GM12872 (cell line): Measurements from ENCODE around the gene SPPL2A.

Experiments
- TF ChIP-seq, protein P1 (sequence below): IDR thresholded peaks from 3 replicates; pipeline ENCODE4 v1.5.1; 2011; ENCODE audit warnings: low read depth, mild to moderate bottlenecking, low read length, moderate library complexity; ENCODE audit not compliant: insufficient read depth

The SPPL2A gene

DNA sequence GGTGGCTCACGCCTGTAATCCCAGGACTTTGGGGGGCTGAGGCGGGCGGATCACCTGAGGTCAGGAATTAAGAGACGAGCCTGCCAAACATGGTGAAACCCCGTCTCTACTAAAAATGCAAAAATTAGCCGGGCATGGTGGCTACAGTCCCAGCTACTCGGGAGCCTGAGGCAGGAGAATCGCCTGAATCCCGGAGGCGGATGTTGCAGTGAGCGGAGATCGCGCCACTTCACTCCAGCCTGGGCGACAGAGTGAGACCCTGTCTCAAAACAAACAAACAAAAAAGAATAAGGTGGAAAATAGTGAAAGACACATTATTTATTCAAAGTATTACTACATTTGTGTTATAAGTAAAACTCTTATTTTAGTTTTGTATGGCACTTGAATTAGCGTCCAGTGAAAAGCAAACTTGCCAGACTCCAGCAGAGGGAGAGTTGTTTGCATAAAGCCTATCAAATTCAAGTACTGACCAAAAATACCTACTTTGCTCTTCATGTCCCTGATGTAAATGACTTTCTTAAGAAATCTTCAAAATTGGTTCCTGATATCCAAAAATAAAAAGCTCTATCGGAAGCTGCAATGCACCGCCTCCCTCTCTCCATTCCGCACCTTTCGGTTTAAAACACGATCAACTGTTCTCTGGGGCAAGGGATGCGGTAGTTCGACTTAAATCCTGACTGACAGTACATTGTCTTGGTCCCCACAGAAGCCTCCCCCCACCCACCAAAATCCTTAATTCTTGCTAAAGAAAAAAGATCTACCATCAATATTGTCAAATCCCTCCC lies 80.1 kb downstream of the SPPL2A start:
- TF ChIP-seq, protein P1, sequence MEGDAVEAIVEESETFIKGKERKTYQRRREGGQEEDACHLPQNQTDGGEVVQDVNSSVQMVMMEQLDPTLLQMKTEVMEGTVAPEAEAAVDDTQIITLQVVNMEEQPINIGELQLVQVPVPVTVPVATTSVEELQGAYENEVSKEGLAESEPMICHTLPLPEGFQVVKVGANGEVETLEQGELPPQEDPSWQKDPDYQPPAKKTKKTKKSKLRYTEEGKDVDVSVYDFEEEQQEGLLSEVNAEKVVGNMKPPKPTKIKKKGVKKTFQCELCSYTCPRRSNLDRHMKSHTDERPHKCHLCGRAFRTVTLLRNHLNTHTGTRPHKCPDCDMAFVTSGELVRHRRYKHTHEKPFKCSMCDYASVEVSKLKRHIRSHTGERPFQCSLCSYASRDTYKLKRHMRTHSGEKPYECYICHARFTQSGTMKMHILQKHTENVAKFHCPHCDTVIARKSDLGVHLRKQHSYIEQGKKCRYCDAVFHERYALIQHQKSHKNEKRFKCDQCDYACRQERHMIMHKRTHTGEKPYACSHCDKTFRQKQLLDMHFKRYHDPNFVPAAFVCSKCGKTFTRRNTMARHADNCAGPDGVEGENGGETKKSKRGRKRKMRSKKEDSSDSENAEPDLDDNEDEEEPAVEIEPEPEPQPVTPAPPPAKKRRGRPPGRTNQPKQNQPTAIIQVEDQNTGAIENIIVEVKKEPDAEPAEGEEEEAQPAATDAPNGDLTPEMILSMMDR: no peak

DNA sequence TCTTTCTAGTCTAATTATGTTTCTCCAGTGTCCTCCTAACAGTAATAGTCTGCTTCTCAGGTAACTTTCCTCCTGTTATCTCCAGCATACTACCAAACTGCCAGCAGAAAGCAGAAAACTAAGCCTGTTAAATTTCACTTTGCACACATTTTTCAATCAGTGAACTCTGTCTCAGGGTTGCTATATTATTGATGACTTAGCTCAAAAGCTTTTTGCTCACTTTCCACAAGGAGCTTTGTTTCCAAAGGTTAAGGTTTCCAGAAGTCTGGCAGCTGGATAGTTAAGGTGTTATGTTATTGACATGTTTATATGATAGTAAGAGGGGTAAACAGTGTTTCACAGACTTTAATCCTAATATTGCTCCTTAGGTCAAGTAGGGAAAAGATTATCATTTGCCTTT lies 84.0 kb downstream of the SPPL2A start:
- TF ChIP-seq, protein P1: no peak

DNA sequence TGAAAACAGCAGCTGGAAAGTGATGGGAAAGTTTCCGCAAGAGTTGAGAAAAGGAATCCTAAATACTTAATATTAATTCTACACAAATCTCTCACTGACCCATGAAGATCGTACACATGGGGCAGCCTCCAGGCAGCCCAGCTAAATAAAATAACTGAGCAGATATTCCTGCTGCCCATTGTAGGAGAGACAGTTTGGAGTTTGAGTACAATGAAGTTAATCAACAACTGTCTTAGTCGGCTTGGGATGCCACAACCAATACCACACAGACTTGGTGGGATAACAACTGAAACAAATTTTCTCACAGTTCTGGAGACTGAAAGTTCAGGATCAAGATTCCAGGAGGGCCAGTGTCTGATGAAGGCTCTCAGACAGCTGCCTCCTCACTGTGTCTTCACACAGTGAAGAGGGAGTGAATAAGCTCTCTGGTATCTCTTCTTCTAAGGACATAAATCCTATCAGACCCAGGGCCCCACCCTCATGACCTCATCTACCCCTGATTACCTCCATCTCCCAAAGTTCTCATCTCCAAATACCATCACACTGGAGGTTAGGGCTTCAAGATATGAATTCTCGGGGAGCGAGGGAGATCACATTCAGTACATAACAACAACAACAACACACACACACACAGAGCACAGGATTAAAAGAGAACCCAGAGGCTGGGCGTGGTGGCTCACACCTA lies 88.6 kb downstream of the SPPL2A start:
- TF ChIP-seq, protein P1: no peak

DNA sequence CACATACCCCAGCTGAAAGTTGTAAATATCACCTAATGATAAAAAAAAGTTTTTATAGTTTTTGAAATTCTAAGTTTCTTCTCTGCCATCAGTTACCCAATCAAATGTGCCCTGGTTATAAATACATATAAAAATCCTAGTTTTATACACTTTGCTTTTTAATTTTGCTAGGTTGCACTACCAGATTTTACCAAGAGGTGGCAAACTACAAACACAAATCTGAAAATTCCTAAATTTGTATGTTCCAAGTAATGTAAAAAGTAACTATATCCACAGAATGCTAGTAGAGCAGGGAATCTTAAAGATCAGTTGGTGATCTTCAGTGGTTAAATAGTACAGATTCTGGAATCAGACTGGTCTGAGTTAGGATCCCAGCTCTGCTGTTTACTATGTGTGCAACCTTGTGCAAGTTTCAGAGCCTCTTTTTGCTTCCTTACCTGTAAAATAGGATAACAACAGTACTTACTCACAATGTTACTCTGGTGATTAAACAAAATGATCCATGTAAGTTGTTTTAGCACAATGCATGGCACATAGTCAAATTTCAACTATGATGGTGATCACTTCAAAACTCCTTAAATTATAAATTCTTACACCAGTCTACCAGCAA lies 89.9 kb downstream of the SPPL2A start:
- TF ChIP-seq, protein P1: peak; percentile 53

DNA sequence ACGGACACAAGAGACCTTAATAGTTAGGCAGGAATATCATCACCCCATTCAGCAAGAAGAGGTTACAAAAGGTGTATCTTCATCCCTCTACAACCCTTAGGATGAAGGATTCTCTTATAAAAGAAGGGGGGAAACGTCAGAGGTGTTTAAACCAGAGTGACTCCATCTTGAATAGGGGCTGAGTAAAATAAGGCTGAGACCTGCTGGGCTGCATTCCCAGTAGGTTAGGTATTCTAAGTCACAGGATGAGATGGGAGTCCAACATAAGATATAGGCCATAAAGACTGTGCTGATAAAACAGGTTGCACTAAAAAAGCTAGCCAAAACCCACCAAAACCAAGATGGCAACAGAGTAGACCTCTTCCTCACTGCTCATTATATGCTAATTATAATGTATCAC lies 95.4 kb downstream of the SPPL2A start:
- TF ChIP-seq, protein P1: no peak

DNA sequence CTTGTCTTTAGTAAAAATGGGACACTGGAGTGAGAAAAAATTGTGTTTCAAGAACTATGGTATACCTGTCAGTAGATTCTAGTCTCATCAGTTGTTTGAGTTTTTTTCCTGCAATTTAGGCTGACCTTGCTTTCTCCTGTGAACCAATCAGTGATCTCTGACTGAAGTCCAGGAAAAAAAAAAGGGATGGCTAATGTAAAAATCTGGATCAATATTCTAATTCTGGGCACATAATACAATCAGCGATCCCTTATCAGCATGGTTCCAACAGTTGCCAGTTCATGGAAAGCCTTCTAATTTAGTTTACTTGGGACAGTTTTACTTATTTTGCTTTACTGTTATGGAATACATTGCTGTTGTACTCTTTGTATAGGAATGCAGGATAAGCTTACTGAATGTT lies 95.9 kb downstream of the SPPL2A start:
- TF ChIP-seq, protein P1: no peak

DNA sequence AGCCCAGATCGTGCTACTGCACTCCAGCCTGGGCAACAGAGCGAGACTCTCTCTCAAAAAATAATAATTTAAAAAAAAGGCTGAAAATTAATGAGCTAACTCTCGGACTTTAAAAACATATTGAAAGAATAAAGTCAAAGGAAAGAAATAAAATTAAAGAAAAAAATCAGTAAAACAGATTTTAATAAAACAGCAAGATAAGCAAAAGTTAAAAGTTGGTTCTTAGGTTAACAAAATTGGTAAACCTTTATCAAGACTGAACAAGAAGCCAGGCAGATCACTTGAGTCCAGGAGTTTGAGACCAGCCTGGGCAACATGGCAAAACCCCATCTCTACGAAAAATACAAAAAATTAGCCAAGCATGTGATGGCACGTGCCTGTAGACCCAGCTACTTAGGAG lies 99.6 kb downstream of the SPPL2A start:
- TF ChIP-seq, protein P1: no peak
